GM19328 (cell line): ENCODE measurements around the gene CYTH3.
"Not testable (repeated sequence)": the region's sequence is repeated elsewhere in the genome, so short reads cannot be mapped to it uniquely, and the experiment has no call there.

Source experiments
- ATAC-seq: cut with Tn5 transposase; IDR thresholded peaks from one replicate; pipeline ENCODE4 v1.9.1; 2021; ENCODE audit warnings: mild to moderate bottlenecking, moderate library complexity; ENCODE audit not compliant: unreplicated experiment

Gene CYTH3

DNA sequence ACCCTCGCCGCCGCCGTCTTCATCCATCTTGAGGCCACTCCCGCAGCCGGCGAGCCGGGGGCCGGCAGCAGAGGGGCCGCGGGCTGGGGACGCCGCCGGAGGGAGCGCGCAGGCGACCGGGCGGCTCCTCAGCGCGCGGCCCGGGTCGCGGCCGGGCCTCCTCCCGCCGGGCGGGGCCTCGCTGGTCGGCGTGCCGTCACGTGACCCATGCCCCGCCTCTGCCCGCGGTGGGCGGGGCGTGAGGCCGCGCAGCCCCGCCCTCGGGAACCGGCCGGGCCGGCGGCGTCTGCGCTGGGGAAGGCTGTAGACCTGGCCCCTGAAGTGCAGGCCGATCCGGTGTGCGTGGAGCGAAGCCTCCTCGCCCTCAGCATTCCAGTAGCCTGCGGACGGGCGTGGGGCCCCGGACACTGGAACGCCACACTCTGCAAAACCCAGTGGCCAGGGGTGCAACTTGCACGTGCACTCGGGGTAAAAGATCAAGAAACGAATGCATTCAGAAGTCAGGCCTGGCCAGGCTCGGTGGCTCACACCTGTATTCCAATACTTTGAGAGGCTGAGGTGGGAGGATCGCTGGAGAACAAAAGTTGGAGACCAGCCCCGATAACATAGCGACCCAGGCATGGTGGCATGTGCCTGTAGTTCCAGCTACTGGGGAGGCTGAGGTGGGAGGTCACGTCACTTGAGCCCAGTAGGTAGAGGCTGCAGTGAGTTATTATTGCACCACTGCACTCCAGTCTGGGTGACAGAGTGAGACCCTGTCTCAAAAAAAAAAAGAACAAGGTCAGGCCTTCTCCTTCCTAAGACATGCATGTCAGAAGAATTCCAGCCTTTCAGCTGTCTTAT, at the start of gene CYTH3:
Gene CYTH3, minus strand, starts transcription at position 144 of the 843 bp plus-strand sequence. Its CDS starts 117 bp downstream, at position 27.
- ATAC-seq: peak; percentile 58

GRCh38 chr7:6320791-6321190, 48.4 kb upstream of the CYTH3 start:
- no peak for ATAC-seq

GRCh38 chr7:6317797-6318438, 45.5 kb upstream of the CYTH3 start:
- no peak for ATAC-seq

DNA sequence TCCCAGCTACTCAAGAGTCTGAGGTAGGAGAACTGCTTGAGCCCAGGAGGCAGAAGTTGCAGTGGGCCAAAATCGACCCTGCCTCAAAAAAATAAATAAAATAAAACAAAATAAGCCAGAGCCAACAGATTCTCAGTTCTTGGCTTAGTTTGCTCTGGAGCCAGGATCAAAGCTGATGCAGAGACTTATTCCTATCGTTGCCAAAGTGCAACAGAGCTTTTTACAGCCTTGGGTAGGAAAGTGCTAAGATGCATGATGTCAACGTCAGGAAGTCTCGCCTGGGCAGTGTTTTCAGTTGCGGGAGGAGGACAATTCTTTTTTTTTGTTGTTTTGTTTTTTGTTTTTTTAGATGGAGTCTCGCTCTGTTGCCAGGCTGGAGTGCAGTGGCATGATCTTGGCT, 43.8 kb upstream of the CYTH3 start:
- no peak for ATAC-seq

GRCh38 chr7:6315746-6316145, 43.3 kb upstream of the CYTH3 start:
- no peak for ATAC-seq

DNA sequence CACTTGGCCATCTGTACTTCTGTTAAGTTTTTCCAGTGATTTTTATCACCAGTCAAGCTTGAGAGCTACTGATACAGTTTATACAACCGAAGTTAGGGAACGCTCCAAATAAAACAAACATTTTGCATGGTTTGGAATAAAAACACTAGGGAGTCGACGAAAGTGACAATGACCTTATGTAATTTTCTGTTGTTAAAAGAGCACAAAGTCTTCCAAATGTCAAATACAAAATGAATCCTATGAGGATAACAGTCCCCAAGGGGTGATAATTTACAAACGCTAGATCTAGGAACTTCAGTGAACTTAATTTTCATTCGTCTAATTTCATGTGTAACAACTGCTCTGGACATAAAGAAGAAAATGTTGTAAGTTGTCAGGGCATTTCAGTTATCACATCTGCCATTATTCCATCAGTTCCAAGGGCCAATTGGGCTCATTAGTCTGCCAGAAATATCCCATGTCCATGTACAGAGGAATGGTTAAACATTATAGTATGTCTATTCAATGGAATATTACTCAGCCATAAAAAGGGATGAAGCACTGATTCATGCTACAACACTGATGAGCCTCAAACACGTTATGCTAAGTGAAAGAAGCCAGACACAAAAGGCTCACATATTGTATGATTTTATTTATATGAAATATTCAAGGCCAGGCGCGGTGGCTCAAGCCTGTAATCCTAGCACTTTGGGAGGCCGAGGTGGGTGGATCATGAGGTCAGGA, 38.0 kb upstream of the CYTH3 start:
- no peak for ATAC-seq

GRCh38 chr7:6307762-6308161, 35.3 kb upstream of the CYTH3 start:
- no peak for ATAC-seq

GRCh38 chr7:6306471-6306870, 34.0 kb upstream of the CYTH3 start:
- ATAC-seq: no peak

DNA sequence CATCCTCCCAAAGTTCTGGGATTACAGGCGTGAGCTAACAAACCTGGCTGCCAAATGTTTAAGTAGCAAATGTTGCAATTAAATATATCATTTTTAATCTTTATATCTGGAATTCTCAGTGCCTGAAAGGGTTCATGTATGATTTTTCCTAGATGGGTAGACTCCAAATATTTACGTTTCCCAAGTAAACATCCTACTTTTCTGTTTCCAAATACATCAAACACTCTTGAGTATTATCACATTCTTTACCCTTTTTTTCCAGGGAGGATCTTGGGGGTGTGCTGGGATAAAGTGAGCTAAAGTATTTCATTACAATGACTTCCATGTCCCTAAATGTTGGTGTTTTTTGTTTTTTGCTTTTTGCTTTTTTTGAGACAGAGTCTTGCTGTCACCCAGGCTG, 32.9 kb upstream of the CYTH3 start:
- ATAC-seq: no peak

DNA sequence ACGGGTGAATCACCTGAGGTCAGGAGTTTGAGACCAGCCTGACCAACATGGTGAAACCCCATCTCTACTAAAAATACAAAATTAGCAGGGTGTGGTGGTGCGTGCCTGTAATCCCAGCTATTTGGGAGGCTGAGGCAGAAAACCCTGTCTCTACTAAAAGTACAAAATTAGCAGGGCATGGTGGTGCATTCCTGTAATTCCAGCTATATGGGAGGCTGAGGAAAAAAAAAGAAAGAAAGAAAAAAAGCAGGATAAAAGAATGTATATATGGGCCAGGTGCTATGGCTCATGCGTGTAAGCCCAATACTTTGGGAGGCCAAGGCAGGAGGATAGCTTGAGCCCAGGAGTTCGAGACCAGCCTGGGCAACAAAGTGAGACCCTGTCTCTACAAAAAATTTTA, 29.0 kb upstream of the CYTH3 start:
- not testable (repeated sequence) for ATAC-seq

- no peak for ATAC-seq
These were observed 27.4 kb upstream of the CYTH3 start for GRCh38 chr7:6299774-6300173.

- ATAC-seq: no peak
These were observed 22.4 kb upstream of the CYTH3 start for GRCh38 chr7:6294839-6295238.

DNA sequence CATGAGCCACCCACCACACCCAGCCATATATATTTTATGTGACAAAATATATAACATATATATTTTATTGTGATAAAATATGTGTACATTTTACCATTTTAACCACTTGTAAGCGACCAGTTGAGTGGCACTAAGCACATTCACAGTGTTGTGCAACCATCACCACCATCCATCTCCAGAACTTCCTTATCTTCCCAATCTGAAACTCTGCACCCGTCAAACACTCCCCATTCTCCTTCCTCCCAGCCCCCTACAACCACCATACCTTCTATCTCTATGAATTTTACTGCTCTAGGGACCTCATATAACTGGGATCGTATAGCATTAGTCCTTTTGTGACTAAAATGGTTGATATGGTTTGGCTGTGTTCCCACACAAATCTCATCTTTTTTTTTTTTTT, 20.8 kb upstream of the CYTH3 start:
- ATAC-seq: no peak

- not testable (repeated sequence) for ATAC-seq
These were observed 19.5 kb upstream of the CYTH3 start for GRCh38 chr7:6291941-6292340.

GRCh38 chr7:6291531-6291930, 19.1 kb upstream of the CYTH3 start:
- no peak for ATAC-seq

DNA sequence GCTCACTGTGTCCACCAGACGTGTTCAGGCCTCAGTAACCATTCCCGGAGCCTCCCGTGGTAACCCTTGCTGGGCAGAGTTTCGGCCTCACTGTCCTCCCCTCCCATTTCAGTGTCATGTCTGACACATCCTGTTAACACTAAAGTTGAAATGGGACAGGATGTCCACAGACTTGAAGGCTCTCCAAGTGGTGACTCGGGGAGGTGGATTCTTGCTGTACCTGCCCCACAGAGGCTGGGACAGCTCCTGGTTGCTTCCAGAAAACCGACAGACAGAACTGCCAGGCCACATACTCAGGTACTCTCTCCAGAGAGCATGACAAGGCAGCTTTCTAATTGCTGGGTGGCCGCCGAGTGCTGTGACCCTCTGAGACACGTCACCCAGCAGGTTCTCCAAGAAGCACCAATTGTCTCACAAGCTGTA, 17.9 kb upstream of the CYTH3 start:
- ATAC-seq: no peak

DNA sequence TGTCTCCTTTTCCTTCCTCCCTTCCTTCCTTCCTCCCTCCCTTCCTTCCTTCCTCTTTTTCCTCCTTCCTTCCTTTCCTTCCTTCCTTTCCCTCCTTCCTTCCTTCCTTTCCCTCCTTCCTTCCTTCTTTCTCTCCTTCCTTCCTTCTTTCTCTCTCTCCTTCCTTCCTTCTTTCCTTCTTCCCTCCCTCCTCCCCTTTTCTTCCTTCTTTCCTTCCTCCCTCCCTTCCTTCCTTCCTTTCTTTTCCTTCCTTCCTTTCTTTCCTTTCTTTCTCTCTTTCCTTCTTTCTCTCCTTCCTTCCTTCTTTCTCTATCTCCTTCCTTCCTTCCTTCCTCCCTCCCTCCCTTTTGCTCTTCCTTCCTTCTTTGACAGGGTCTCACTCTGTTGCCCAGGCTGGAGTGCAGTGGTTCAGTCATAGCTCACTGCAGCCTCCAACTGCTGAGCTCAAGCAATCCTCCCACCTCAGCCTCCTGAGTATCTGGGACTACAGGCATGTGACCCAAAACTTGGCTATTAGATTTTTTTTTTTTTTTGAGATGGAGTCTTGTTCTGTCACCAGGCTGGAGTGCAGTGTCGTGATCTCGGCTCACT, 15.9 kb upstream of the CYTH3 start:
- no peak for ATAC-seq

- ATAC-seq: no peak
These were observed 14.1 kb upstream of the CYTH3 start for GRCh38 chr7:6286486-6286885.

DNA sequence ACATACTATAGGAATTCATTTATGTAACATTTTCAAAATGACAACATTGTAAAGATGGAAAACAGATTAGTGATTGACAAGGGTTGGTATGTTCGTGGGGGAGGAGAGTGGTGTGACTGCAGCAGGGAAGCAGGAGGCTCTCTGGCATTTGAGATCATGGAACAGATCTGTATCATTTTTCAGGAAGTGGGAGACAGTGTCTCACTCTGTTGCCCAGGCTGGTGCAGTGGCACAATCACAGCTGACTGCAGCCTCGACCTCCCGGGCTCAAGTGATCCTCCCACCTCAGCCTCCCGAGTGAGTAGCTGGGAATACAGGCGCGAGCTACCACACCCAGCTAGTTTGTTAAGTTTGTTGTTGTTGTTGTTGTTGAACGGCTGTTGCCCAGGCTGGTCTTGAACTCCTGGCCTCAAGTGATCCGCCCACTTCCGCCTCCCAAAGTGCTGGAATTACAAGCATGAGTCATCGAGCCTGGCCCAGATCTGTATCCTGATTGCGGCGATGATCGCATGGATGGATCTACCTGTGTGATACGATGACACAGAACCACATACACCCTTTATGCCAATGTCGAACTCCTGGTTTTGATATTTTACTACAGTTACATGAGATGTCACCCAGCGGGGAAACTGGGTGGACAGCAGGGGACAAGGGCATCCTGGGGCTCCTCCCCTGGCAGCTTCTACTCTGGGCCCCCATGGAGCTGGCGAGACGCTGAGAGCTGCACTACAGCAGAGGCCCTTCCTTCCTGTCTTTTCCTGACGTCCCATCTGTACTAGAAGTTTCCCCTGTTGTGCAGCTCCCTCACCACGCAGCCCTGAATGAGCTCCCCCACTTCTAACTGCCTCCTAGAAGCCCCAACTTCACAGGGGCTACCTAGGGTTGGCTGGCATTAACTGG, 12.3 kb upstream of the CYTH3 start:
- ATAC-seq: no peak

DNA sequence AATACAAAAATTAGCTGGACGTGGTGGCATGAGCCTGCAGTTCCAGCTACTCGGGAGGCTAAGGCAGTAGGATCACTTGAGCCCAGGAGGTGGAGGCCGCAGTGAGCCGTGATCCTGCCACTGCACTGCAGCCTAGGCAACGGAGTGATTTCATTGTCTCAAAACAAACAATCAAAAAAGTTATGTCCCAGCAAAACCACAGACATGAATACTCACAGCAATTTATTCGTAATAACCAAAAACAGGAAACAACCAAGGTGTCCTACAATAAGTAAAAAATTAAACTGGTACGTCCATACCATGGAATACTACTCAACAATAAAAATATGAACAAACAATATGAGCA, 11.6 kb upstream of the CYTH3 start:
- no peak for ATAC-seq
